OCI-LY1 (cell line): ENCODE data around the gene SERPINA5.

Experiments used
- H2AFZ ChIP-seq: fragments of 200-600 bp; sonication (generic), shearing (Covaris generic); 2 replicates; pipeline ENCODE4 v1.6.0; 2014; ENCODE audit warnings: antibody characterized with exemption, mild to moderate bottlenecking, low read length
- H3F3A ChIP-seq: fragments of 200-600 bp; sonication (generic), shearing (Covaris generic); 2 replicates; pipeline ENCODE4 v1.6.0; 2014; ENCODE audit warnings: mild to moderate bottlenecking, antibody characterized with exemption, low read length, moderate library complexity; ENCODE audit not compliant: insufficient read depth
- H3K27ac ChIP-seq: fragments of 200-600 bp; sonication (generic); 2 replicates; pipeline ENCODE4 v1.5.1; 2014; ENCODE audit warnings: low read length, mixed run types, mild to moderate bottlenecking, low read depth; ENCODE audit not compliant: poor library complexity, severe bottlenecking
- H3K27me3 ChIP-seq: fragments of 200-600 bp; sonication (generic); 2 replicates; pipeline ENCODE4 v1.6.0; 2014; ENCODE audit warnings: antibody characterized with exemption, mild to moderate bottlenecking, low read length, moderate library complexity; ENCODE audit not compliant: insufficient read depth
- H3K36me3 ChIP-seq: fragments of 200-600 bp; sonication (generic); 2 replicates; pipeline ENCODE4 v1.6.1; 2014; ENCODE audit warnings: mild to moderate bottlenecking, antibody characterized with exemption, low read length, moderate library complexity, mixed read lengths; ENCODE audit not compliant: insufficient read depth
- H3K4me1 ChIP-seq: fragments of 200-600 bp; sonication (generic); 2 replicates; pipeline ENCODE4 v1.5.1; 2014; ENCODE audit warnings: mild to moderate bottlenecking, low read length, moderate library complexity; ENCODE audit not compliant: insufficient read depth, severe bottlenecking
- H3K4me2 ChIP-seq: fragments of 200-600 bp; sonication (generic), shearing (Covaris generic); 2 replicates; pipeline ENCODE4 v1.6.1; 2014; ENCODE audit warnings: low read length
- H3K4me3 ChIP-seq: fragments of 200-600 bp; sonication (generic); 2 replicates; pipeline ENCODE4 v1.5.1; 2014; ENCODE audit warnings: low read length, low read depth, mild to moderate bottlenecking, mixed read lengths; ENCODE audit not compliant: poor library complexity, severe bottlenecking
- H3K79me2 ChIP-seq: fragments of 200-600 bp; shearing (Covaris generic); 2 replicates; pipeline ENCODE4 v1.6.1; 2016; ENCODE audit warnings: mixed run types, low read length, mixed read lengths; ENCODE audit not compliant: insufficient read depth
- H3K9ac ChIP-seq: fragments of 200-600 bp; sonication (generic), shearing (Covaris generic); 2 replicates; pipeline ENCODE4 v1.6.1; 2014; ENCODE audit warnings: mild to moderate bottlenecking, low read length, mixed read lengths
- H3K9me2 ChIP-seq: fragments of 200-600 bp; sonication (generic), shearing (Covaris generic); 2 replicates; pipeline ENCODE4 v1.6.1; 2014; ENCODE audit warnings: low read depth, mild to moderate bottlenecking, low read length, mixed read lengths
- H3K9me3 ChIP-seq: fragments of 200-600 bp; shearing (Covaris generic); 2 replicates; pipeline ENCODE4 v1.6.1; 2014; ENCODE audit warnings: low read length, mixed read lengths
- H4K20me1 ChIP-seq: fragments of 200-600 bp; sonication (generic), shearing (Covaris generic); 2 replicates; pipeline ENCODE4 v1.6.0; 2016; ENCODE audit warnings: mild to moderate bottlenecking, low read length; ENCODE audit not compliant: insufficient read depth
- EZH2 ChIP-seq: fragments of 200-600 bp; sonication (generic), shearing (Covaris generic); IDR thresholded peaks from 2 replicates; pipeline ENCODE4 v1.8.0; 2017; ENCODE audit warnings: borderline replicate concordance, mixed run types, mild to moderate bottlenecking, antibody characterized with exemption, low read length, moderate library complexity, mixed read lengths
- TF ChIP-seq, protein P1 (sequence below): fragments of 200-600 bp; sonication (generic), shearing (Covaris generic); IDR thresholded peaks from 2 replicates; pipeline ENCODE4 v1.5.1; 2017; ENCODE audit warnings: mild to moderate bottlenecking, antibody characterized with exemption, low read length, moderate library complexity, mixed read lengths

The SERPINA5 gene

DNA sequence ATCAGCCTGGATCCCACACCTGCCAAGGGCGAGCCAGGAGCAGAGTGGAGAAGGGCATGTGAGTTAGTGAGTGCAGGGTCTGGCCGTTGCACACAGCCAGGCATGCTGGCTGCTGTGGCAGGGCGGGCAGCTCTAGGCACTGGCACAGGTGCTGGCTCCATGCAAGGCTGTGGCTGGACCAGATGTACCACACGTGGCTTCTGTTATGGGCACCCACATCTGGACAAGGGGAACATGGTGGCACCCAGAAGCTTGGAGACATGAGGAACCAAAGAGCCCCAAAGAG, 51.0 kb downstream of the SERPINA5 start:
- Histone ChIP-seq H2AFZ (no peak overlapping the region), H4K20me1 (no peaks in the 10 kb centered on the region), H3K4me2 (no peak overlapping the region), H3K9me2 (no peaks in the 10 kb centered on the region), H3K4me3 (no peak overlapping the region), H3K27me3 (peaks cover 4% of the 10 kb centered on the region), H3K9me3 (no peaks in the 10 kb centered on the region), H3K9ac (no peak overlapping the region), H3K4me1 (no peaks in the 10 kb centered on the region), H3K27ac (no peak overlapping the region), H3K79me2 (no peaks in the 10 kb centered on the region), H3F3A (no peaks in the 10 kb centered on the region), H3K36me3 (no peaks in the 10 kb centered on the region)
- TF ChIP-seq, protein P1, sequence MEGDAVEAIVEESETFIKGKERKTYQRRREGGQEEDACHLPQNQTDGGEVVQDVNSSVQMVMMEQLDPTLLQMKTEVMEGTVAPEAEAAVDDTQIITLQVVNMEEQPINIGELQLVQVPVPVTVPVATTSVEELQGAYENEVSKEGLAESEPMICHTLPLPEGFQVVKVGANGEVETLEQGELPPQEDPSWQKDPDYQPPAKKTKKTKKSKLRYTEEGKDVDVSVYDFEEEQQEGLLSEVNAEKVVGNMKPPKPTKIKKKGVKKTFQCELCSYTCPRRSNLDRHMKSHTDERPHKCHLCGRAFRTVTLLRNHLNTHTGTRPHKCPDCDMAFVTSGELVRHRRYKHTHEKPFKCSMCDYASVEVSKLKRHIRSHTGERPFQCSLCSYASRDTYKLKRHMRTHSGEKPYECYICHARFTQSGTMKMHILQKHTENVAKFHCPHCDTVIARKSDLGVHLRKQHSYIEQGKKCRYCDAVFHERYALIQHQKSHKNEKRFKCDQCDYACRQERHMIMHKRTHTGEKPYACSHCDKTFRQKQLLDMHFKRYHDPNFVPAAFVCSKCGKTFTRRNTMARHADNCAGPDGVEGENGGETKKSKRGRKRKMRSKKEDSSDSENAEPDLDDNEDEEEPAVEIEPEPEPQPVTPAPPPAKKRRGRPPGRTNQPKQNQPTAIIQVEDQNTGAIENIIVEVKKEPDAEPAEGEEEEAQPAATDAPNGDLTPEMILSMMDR: no peak
- TF ChIP-seq EZH2: no peak

DNA sequence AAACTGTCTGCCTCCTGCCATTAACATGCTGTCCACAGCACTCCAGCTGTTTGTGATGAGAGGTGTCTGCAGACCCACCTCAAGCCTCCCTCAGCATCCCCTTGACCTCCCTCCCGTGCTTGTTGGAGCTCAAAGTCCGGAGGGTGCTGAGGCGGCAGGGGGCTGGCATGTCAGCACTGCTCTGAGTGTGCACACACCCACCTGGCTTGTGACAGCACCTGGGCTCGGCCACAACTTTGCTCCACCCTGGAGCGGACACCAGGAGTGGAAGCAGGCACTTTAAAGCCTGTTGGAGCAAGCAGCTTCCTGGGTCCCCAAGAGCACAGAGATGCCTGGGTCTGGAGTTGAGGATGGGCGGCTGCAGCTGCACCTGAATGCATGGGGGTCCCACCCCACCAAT, 51.9 kb downstream of the SERPINA5 start:
- no peak overlapping the region for H3K27ac ChIP-seq
- H3K9ac ChIP-seq: no peak overlapping the region
- H3K4me3 ChIP-seq: no peak overlapping the region
- H3F3A ChIP-seq: no peaks in the 10 kb centered on the region
- peaks cover 4% of the 10 kb centered on the region for H3K27me3 ChIP-seq
- H4K20me1 ChIP-seq: no peaks in the 10 kb centered on the region
- TF ChIP-seq, protein P1: no peak
- no peak for TF ChIP-seq EZH2
- H3K9me2 ChIP-seq: no peaks in the 10 kb centered on the region
- H3K4me2 ChIP-seq: no peak overlapping the region
- H3K79me2 ChIP-seq: no peaks in the 10 kb centered on the region
- no peak overlapping the region for H2AFZ ChIP-seq
- H3K9me3 ChIP-seq: no peaks in the 10 kb centered on the region
- H3K36me3 ChIP-seq: no peaks in the 10 kb centered on the region
- H3K4me1 ChIP-seq: no peaks in the 10 kb centered on the region

DNA sequence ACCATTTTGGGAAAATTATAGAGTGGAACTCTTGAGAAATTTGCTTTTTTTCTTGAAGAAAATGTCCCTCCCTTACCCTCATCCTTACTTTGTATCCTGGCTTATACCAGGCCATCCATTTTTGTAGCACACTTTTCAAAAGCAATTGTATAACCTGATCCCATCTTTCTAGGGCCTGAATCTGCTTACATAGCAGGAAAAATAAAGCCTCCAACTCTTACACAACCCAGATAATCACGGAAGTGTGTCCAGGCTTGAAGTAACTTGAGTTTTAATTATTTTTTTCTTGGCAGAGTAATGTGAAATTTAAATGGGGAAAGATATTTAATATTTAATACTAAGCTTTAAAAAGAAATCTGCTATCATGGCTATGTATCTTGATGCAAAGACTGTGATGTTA, 53.9 kb downstream of the SERPINA5 start:
- no peak overlapping the region for H3K27ac ChIP-seq
- H3K4me3 ChIP-seq: no peak overlapping the region
- peaks cover 4% of the 10 kb centered on the region for H3K27me3 ChIP-seq
- no peaks in the 10 kb centered on the region for H3K36me3 ChIP-seq
- H3F3A ChIP-seq: no peaks in the 10 kb centered on the region
- no peak overlapping the region for H3K4me2 ChIP-seq
- no peaks in the 10 kb centered on the region for H3K79me2 ChIP-seq
- no peaks in the 10 kb centered on the region for H3K9me2 ChIP-seq
- no peak overlapping the region for H3K9ac ChIP-seq
- no peak overlapping the region for H2AFZ ChIP-seq
- TF ChIP-seq EZH2: no peak
- TF ChIP-seq, protein P1: no peak
- no peaks in the 10 kb centered on the region for H3K4me1 ChIP-seq
- no peaks in the 10 kb centered on the region for H3K9me3 ChIP-seq
- no peaks in the 10 kb centered on the region for H4K20me1 ChIP-seq
